GM12892 (cell line): ENCODE data around the gene SLC8B1.

Source experiments
- POLR2A ChIP-seq: IDR thresholded peaks from 2 replicates; pipeline ENCODE4 v1.6.1; 2011; ENCODE audit warnings: low read depth, low read length, control low read depth
- POLR2AphosphoS5 ChIP-seq: IDR thresholded peaks from 2 replicates; pipeline ENCODE4 v1.6.1; 2011; ENCODE audit warnings: low read depth, low read length, control low read depth
- TAF1 ChIP-seq: IDR thresholded peaks from 2 replicates; pipeline ENCODE4 v1.6.1; 2011; ENCODE audit warnings: low read depth, mild to moderate bottlenecking, control low read depth, low read length, borderline replicate concordance

DNA sequence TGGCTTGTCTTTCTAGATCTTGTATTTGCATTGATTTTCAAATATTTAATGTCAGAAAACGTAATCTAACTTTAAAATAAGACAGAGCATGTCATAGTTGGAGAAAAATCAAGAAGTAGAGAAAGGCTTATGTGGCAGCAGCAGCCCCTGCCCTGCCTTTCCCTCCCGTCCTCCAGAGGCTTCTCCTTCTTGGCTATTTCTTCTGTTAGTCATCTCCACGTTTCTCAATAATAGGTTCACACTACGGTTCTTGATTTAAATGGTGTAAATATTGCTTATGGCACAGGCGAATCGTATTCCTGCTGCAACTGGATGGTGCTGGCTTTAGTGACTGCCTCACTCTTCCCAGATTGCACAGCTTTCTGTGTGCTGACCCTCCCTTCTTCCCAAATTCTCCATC is 42.8 kb downstream of the SLC8B1 start:
- TF ChIP-seq POLR2A (no peak), TAF1 (no peak), POLR2AphosphoS5 (no peak)
